RWPE1 (cell line): ENCODE measurements around the gene MMAA.
"Not testable (repeated sequence)": the region's sequence is repeated elsewhere in the genome, so short reads cannot be mapped to it uniquely, and the experiment has no call there.

Source experiments
- CTCF ChIA-PET: fragments of 350-600 bp; sonication (Branson Sonifier 250); formaldehyde crosslinking; extraction: SDS; loops from one replicate; lab custom pipeline; 2021; lab: Yijun Ruan, JAX
- POLR2A ChIA-PET: fragments of 400-600 bp; formaldehyde crosslinking; extraction: SDS; loops from one replicate; lab custom pipeline; 2020; ENCODE audit warnings: antibody characterized with exemption; ENCODE audit not compliant: low non-redundant PET; lab: Yijun Ruan, JAX
- DNase-seq: peaks from one replicate; pipeline ENCODE4 v3.0.0; 2012; ENCODE audit warnings: low spot score
- H3K27ac ChIP-seq: fragments of 450-650 bp; 2 replicates; pipeline ENCODE4 v1.5.1; 2017
- CTCF ChIP-seq: fragments of 450-650 bp; conservative IDR thresholded peaks from 2 replicates; pipeline ENCODE4 v1.5.1; 2017; ENCODE audit warnings: low read depth, mild to moderate bottlenecking

The MMAA gene

GRCh38 chr4:145614233-145614610 lies 5.0 kb upstream of the MMAA start:
- no peak for TF ChIP-seq CTCF
- ChIA-PET POLR2A (no interaction called here), CTCF (interaction anchor here (1.0 kb wide), 1 partner anchor 397 kb away, joined by 4 read pairs; no protein-coding TSS in a partner anchor)
- DNase-seq: no peak
- H3K27ac ChIP-seq: no peak overlapping the region

- peak overlapping the region; percentile 91 for H3K27ac ChIP-seq
- peak; percentile 13 for DNase-seq
- TF ChIP-seq CTCF: no peak
- POLR2A ChIA-PET: interaction anchor here (0.6 kb wide), 1 partner anchor 375 kb away, joined by 3 read pairs; no protein-coding TSS in a partner anchor
- CTCF ChIA-PET: interaction anchor here (0.6 to 2.6 kb wide), 4 partner anchors 9 to 385 kb away, joined by 3 to 14 read pairs (median 3); no protein-coding TSS in a partner anchor
Observed at GRCh38 chr4:145618210-145618931, 814 bp upstream of the MMAA start.

GRCh38 chr4:145619639-145619996 lies 433 bp downstream of the MMAA start:
- H3K27ac ChIP-seq: peak overlapping the region; percentile 91
- ChIA-PET POLR2A (no interaction called here), CTCF (interaction anchor here (0.6 to 1.1 kb wide), 3 partner anchors 10 to 116 kb away, joined by 3 to 4 read pairs (median 3); no protein-coding TSS in a partner anchor)
- peak; percentile 39; the same call in 1 of the 2 replicates for TF ChIP-seq CTCF
- peak; percentile 23 for DNase-seq

- POLR2A ChIA-PET, H3K27ac ChIP-seq, DNase-seq: not testable (repeated sequence)
- CTCF ChIA-PET: interaction anchor here (1.2 kb wide), 1 partner anchor 13 kb away, joined by 4 read pairs; no protein-coding TSS in a partner anchor
Observed at GRCh38 chr4:145622067-145622466, 2.9 kb downstream of the MMAA start.

- DNase-seq: no peak
- no peak overlapping the region for H3K27ac ChIP-seq
- ChIA-PET POLR2A (interaction anchor here (0.5 kb wide), 1 partner anchor 1747 kb away, joined by 3 read pairs; no protein-coding TSS in a partner anchor), CTCF (no interaction called here)
- TF ChIP-seq CTCF: no peak
Observed at GRCh38 chr4:145623831-145624230, 4.6 kb downstream of the MMAA start.

- TF ChIP-seq CTCF: no peak
- POLR2A ChIA-PET: no interaction called here
- no peak overlapping the region for H3K27ac ChIP-seq
- DNase-seq: no peak
- CTCF ChIA-PET: interaction anchor here (0.6 to 0.7 kb wide), 2 partner anchors 18 to 1074 kb away, joined by 3 read pairs; no protein-coding TSS in a partner anchor
Observed at GRCh38 chr4:145625677-145626622, 6.8 kb downstream of the MMAA start.
